GM19467 (cell line): ENCODE data around the gene DGCR2.

Experiments used
- ATAC-seq: cut with Tn5 transposase; IDR thresholded peaks from one replicate; pipeline ENCODE4 v1.9.1; 2021; ENCODE audit warnings: mild to moderate bottlenecking, moderate library complexity; ENCODE audit not compliant: unreplicated experiment

The DGCR2 gene

DNA sequence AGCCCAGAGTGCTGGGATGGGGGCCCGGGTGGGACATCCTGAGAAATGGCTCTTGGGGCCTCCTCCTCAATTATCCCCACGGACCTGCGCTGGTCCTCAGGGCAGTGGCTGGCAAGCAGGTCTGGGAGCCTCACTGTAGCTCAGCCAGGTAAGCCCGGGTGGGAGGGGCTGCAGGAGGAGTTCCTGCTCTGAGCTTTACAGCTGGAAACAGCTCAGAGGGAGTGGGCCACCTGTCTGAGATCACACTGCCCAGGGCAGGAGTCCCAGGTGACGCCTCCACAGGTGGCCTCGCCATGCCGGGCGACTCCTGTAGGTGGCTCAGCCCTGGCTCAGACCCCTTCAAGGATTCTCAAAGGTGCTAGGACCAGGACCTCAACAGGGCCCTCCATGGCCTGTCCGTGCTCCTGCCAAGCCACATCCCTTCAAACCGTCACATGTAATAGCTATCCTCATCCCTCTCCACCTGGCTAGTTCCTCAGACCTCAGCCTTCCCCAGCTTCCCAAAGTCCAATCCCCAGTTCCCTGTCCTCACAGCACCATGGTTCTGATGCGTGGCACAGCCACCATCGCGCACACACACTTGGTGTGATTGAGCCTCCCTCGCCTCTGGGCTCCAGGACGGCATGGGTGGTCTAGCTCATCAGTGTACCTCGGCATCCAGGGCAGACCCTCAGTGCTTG is 5.3 kb upstream of the DGCR2 start:
- no peak for ATAC-seq

GRCh38 chr22:19126309-19127273 is 4.4 kb upstream of the DGCR2 start:
- ATAC-seq, result no peak

- no peak for ATAC-seq
Observed at GRCh38 chr22:19125474-19126308, 3.5 kb upstream of the DGCR2 start.

GRCh38 chr22:19125011-19125410 is 2.8 kb upstream of the DGCR2 start:
- no peak for ATAC-seq

DNA sequence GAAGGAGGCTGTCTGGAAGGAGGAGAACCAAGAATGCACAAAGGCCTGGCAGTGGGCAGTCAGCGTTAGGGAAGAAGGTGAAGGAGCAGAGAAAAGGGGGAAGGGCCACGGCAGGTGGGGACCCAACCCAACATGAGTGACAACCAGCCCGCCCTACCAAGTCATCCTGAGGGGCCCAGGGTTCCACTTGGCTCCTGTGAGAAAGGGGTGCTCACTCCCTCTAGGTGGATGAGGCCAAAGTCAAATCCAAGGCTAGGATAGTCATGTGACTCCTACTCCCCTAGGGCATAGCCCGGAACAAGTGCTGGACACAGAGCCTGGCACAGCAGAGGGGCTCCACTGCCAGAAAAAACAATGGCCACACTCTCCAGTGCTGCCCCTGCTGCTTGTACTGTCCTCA is 2.2 kb upstream of the DGCR2 start:
- ATAC-seq, result no peak

- no peak for ATAC-seq
Observed at GRCh38 chr22:19123936-19124335, 1.7 kb upstream of the DGCR2 start.

DNA sequence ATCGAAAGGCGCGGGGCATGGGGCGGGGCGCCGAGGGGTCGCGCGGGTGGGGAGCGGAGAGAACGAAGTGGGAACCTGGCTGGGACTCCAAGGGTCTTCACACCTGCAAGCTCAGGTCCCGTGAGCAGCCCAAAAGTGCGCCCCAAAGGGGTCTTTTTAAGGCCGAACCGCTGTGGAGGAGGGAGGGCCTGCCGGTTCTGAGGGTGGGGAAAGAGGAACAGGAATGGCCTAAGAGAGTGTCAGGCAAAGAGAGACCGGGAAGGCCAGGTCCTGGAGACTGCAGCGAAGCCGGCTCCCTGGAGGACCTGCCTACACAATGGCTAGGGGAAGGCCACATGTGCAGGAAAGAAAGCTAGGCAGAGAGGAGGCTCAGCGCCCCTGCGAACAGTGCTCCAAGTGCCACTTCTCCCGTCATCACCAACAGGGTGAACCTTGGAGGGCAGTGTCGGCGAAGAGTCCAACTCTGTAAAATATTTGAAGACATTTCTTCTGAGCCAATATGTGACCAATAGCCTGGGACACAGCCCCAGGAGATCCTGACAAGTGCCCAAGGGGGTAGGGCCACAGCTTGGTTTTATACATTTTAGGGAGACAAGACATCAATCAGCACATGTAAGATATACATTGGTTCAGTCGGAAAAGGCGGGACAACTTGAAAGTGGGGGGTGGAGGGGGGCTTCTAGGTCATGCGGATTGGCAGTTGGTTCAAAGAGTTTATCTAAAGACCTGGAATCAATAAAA is 710 bp upstream of the DGCR2 start:
- ATAC-seq, result no peak

- peak; percentile 23 for ATAC-seq
Observed at GRCh38 chr22:19121631-19122142, 525 bp downstream of the DGCR2 start.

GRCh38 chr22:19120829-19121630 is 1.2 kb downstream of the DGCR2 start:
- no peak for ATAC-seq

DNA sequence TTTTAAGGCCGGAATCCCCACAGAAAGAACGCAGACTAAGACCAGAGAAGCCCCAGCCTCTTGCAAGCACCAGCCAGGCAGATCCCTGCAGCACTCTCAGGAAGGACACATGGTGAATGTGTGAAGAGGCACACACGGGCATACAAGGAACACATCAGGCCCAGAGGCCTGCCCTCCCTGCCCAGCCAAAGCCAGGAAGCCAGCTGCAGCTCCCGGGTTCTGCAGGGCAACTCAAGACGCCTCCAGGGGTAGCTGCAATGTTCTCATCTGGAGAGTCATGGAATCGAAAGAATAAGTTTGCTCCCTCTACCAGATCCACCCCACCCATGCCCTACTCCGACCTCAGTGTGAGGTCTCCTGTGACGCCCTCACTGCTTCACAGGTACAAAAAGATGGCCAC is 2.3 kb downstream of the DGCR2 start:
- no peak for ATAC-seq

DNA sequence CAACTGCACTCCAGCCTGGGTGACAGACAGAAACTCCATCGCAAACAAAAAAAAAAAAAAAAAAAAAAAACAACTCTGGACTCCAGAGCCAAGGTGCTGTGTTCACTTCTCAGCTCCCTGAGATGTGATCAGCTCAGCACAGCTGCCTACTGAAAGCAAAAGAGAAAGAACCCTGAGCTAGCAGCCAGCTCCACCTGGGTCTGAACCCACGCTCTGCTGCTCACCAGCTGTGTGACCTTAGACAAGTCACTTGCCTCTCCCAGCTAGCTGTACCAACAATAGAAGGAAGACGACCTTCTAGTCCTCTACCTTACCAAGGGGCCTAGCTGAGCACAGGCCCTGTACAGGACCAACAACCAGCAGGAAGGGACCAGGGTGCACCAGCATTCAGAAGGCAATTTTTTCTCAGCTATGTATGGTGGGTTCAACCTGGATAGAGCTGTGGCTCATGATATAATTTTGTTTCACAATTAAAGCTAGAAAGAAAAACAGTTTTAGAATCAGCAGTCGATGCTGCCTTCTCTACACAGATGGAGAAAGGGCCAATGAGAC is 3.8 kb downstream of the DGCR2 start:
- peak; percentile 39 for ATAC-seq

GRCh38 chr22:19117111-19117512 is 5.1 kb downstream of the DGCR2 start:
- no peak for ATAC-seq

- ATAC-seq, result no peak
Observed at GRCh38 chr22:19115628-19116027, 6.6 kb downstream of the DGCR2 start.

DNA sequence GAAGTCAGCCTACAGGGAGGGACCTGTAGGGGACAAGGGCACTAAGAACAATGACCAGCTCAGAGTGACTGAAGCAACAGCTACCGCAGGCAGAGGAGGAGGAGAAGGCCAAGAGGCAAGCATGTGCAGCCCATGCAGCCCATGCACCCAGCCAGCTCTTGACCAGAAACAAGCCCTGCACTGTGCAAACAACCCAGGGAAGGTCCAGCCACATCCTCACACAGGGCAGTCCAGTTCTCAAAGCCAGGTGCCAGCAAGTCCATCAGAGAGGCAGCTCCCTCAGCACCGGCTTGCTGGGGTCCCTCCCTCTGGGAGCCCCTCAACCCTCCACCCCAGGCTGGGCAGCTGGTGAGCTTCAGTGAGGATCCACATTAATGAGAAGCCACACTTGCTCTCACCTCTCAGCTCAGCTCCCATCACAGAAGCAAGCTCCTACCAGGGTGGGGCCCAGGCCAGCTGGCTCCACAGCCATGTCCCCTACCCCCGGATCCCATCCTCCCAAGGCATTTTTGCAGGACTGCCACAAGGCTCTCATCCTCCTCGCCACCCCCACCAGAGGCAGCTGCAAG is 7.1 kb downstream of the DGCR2 start:
- no peak for ATAC-seq

- no peak for ATAC-seq
Observed at GRCh38 chr22:19113429-19113828, 8.8 kb downstream of the DGCR2 start.

GRCh38 chr22:19111584-19111983 is 10.6 kb downstream of the DGCR2 start:
- no peak for ATAC-seq

DNA sequence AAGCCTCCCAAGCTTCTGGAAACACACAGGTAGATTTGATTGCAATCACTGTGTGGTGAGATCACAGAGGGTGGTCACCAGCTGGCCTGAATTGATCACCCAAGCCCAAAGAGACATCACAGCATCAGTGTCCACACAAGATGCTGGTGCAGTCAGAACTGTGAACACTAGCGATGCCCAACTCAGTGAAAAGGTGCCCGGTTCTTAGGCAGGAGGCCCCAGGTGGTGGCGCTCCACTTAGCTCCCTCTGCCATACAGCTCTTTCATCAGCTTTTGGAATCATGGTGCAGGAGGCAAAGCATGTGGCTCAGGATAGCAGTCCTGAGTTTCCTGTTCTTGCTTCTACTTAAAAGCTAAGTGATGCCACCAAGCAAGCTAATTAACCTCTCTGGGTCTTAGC is 11.1 kb downstream of the DGCR2 start:
- no peak for ATAC-seq

DNA sequence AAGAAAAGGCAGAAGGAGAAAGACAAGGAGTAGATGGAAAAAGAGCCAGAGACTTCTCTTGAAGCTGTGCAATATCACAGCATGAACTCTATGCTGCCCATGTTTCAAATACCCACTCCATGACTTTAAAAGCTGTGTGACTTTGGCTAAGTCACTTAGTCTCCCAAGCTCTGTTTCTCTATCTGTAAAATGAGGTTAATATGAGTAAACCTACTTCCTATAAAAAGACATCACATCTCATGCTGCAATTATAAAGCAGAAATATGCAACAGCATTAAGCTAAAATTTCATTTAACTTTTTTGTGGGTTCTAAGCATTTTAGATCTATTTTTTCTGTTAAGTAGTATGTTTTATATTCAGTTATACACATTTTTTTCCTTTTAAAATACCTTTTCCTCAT is 11.6 kb downstream of the DGCR2 start:
- ATAC-seq, result no peak

DNA sequence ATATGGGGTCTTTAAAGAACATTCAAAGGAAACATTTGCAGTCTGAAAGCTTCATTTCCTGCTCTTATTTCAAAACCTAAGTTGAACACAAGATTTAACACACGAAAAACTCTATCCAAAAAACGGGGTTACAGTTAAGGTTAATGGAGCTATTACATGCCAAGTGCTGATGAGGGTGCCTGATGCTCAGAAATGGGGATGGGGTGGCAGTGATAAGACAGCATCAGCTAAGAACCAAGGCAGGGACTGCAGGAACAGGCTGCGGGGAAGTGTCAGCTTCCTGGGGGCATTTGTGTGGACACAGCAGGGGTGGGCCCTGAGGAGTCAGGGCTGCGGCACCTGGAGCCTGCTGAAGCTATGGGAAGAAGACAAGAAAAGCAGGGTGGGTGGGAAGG is 12.2 kb downstream of the DGCR2 start:
- ATAC-seq, result no peak
